T-helper 1 cell treated with Interleukin-12 subunit alpha and Interleukin-12 subunit beta and Interleukin-4 antibody, amounts not matched to agents 30 ng/mL and 1 ng/mL, for 36 hours (primary cell): ENCODE results near the gene HIVEP1. TPM values are rescaled to one million over a fixed set of nuclear protein-coding genes. Genes with fewer than 3 reads are reported as not detected.

Experiments used
- intact Hi-C: fragments of 100-400 bp; cut with micrococcal nuclease; formaldehyde crosslinking; loops from one replicate; pipeline ENCODE4 v1.15.1; 2024
- total RNA-seq: library from RNA; stranded (reverse); gene quantifications from 2 replicates; pipeline ENCODE4 v1.2.3, GENCODE V29; 2022

The HIVEP1 gene
- total RNA-seq, 1 donor from 2014 or later, result 35.7 TPM

GRCh38 chr6:12047304-12047703 lies 35.2 kb downstream of the HIVEP1 start:
- intact Hi-C loops, result no loop called here

GRCh38 chr6:12047792-12048432 lies 35.8 kb downstream of the HIVEP1 start:
- intact Hi-C loops, result no loop called here

- intact Hi-C loops, result no loop called here
Measured at GRCh38 chr6:12048609-12049008, 36.5 kb downstream of the HIVEP1 start.

GRCh38 chr6:12049165-12049564 lies 37.1 kb downstream of the HIVEP1 start:
- intact Hi-C loops, result no loop called here

GRCh38 chr6:12051861-12052368 lies 39.8 kb downstream of the HIVEP1 start:
- intact Hi-C loops, result loop anchor here (1.0 to 5.0 kb wide), 9 partner anchors 8 to 960 kb away; partner anchors contain the start of gene SMIM13

GRCh38 chr6:12058172-12058961 lies 46.3 kb downstream of the HIVEP1 start:
- intact Hi-C loops, result no loop called here

- intact Hi-C loops, result loop anchor here (1.0 to 10.0 kb wide), 5 partner anchors 9 to 544 kb away; no protein-coding TSS in a partner anchor
Measured at GRCh38 chr6:12060780-12061609, 48.9 kb downstream of the HIVEP1 start.

GRCh38 chr6:12062605-12063004 lies 50.5 kb downstream of the HIVEP1 start:
- intact Hi-C loops, result loop anchor here (10.0 kb wide), 1 partner anchor 542 kb away; no protein-coding TSS in a partner anchor

GRCh38 chr6:12064131-12064530 lies 52.0 kb downstream of the HIVEP1 start:
- intact Hi-C loops, result loop anchor here (2.0 to 10.0 kb wide), 2 partner anchors 13 to 541 kb away; no protein-coding TSS in a partner anchor

GRCh38 chr6:12064538-12065071 lies 52.5 kb downstream of the HIVEP1 start:
- intact Hi-C loops, result loop anchor here (1.0 to 10.0 kb wide), 3 partner anchors 9 to 540 kb away; no protein-coding TSS in a partner anchor

GRCh38 chr6:12065321-12066140 lies 53.4 kb downstream of the HIVEP1 start:
- intact Hi-C loops, result loop anchor here (1.0 to 10.0 kb wide), 3 partner anchors 8 to 539 kb away; no protein-coding TSS in a partner anchor

GRCh38 chr6:12066297-12066696 lies 54.2 kb downstream of the HIVEP1 start:
- intact Hi-C loops, result loop anchor here (10.0 kb wide), 1 partner anchor 539 kb away; no protein-coding TSS in a partner anchor

- intact Hi-C loops, result loop anchor here (10.0 kb wide), 1 partner anchor 536 kb away; no protein-coding TSS in a partner anchor
Measured at GRCh38 chr6:12068899-12069557, 56.9 kb downstream of the HIVEP1 start.

- intact Hi-C loops, result loop anchor here (10.0 kb wide), 1 partner anchor 535 kb away; no protein-coding TSS in a partner anchor
Measured at GRCh38 chr6:12069891-12070529, 57.9 kb downstream of the HIVEP1 start.

GRCh38 chr6:12071064-12071615 lies 59.0 kb downstream of the HIVEP1 start:
- intact Hi-C loops, result no loop called here

- intact Hi-C loops, result loop anchor here (1.0 to 2.0 kb wide), 5 partner anchors 14 to 420 kb away; partner anchors contain the start of gene HIVEP1
Measured at GRCh38 chr6:12075067-12075563, 63.0 kb downstream of the HIVEP1 start.

GRCh38 chr6:12077021-12077710 lies 65.1 kb downstream of the HIVEP1 start:
- intact Hi-C loops, result no loop called here
